Umbilical cord (tissue), 2 donors: ENCODE data around the gene EBF3. TPM values are rescaled to one million over a fixed set of nuclear protein-coding genes. Genes with fewer than 3 reads are reported as not detected.
"Not testable (repeated sequence)": the region's sequence is repeated elsewhere in the genome, so short reads cannot be mapped to it uniquely, and the experiment has no call there.

Experiments used
- DNase-seq: peaks from one replicate; pipeline ENCODE4 v3.0.0-alpha.2; 2015; ENCODE audit warnings: low spot score
- total RNA-seq: library from RNA; depleted of rRNA; stranded (reverse); fragments of >200 nt; gene quantifications from one replicate; pipeline ENCODE4 v1.2.3, GENCODE V29; 2014; ENCODE audit warnings: low replicate concordance; ENCODE audit not compliant: insufficient read depth

Gene EBF3
- total RNA-seq, 1 donor from 2014 or later, result 3.6 TPM

DNA sequence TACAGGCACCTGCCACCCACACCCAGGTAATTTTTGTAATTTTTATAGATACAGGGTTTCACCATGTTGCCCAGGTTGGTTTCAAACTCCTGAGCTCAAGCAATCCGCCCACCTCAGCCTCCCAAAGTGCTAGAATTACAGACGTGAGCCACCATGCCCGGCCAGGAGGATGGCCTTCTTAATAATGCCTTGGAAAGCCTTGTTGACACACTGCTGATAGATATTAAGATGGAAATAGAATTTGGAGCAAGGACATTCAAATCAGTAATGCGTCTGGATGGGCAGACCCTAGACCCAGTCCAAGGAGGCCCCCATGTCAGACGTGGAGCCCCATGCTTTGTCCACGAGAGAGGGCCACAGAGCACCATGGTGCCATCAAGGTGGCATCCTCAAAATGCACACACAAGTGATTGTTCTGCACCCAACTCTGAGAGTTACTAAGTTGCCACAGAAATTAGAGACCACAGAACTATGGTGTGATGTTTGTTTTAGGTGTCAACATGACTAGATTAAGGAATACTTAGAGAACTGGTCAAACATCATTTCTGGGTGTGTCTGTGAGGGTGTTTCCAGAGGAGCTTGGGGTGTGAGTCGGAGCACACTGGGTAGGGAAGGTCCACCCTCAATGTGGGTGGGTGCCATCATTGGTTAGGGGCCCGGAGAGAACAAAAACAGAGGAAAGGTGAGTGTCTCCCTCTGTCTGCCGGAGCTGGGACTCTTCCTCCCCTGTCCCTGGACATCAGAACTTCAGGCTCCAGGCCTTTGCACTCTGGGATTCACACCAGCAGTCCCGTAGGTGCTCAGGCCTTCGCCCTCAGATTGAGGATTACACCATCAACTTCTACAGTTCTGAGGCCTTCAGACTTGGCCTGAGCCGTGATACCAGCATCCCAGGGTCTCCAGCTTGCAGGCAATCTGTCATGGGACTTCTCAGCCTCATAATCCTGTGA is 34.5 kb downstream of the EBF3 start:
- no peak for DNase-seq

DNA sequence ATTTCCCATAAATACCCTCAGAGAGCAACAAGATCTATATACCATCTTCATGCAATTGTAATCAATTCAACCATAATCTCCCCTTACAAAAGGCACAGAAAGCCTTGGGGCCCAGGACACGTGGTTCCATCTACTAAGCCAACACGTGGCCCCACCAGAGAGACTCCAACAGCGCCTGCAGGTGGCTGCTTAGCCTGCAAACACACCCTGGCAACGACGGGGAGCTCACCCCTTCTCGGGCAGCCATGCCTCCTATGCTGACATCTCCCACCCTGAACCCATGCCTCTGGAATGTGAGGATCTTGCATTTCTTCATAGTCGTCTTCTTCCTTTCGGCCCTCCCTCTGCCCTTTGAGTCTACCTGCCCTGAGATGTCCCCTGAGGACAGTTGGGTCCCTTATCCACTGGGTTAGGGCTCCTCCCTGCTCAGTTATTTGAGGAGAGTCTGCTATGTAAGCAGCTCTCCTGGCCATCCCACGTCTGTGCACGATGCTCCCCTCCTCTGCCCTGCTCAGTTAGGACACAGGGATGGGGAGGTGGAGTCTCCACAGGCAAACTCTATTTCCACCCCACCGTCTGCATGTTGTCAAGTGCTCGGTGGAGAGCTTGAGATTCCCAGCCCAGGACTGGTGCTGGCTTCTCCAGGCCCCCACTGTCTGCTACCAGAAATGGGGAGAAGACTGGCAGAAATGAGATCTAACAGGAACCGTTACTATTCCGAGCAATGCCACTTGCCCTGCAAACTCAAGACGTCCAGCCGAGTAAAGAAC is 36.5 kb downstream of the EBF3 start:
- DNase-seq, result no peak

DNA sequence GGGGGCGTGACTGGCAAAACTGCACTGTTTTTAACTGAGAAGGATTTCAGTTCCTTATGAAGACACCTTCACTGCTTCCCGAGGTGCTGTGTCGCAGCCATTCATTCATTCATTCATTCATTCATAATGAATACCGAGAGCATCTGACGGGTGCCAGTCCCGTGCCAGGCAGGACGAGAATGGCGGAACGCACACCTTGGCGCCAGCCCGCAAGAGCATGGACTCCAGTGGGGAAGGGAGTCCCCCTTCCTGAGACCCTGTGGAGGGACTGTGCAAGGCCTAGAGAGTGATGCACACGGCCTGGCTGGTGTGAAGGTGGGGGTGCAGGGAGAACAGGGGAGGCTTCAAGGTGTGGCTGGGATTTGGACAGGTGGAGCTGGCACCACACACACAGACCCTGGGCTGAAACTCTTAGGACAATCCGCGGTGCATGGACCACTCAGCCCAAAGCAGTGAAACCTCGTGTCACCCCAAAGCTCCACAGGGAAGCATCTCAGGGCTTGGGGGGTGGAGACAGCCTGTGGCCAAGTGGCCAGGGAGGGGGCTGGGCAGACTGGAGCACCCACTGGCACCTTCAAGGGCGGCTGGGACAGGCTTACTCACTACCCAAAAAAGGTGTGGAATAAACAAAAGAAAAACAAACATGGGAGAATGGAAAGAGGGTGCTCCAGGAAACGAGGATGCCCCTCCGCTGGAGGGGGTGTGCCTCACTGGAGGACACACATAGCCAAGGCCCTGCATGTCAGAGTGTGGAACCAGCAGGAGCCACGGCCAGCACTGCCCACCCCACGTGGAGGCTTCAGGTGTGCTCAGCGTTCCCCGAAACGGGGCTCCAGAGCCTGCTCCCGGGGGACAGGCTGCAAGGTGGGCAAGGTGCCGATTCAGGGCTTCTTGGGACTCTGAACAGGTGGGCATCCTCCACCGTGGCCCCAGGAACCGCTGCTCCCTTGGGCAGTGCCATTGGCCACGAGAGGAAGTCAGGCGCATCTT is 37.7 kb downstream of the EBF3 start:
- DNase-seq, result no peak

DNA sequence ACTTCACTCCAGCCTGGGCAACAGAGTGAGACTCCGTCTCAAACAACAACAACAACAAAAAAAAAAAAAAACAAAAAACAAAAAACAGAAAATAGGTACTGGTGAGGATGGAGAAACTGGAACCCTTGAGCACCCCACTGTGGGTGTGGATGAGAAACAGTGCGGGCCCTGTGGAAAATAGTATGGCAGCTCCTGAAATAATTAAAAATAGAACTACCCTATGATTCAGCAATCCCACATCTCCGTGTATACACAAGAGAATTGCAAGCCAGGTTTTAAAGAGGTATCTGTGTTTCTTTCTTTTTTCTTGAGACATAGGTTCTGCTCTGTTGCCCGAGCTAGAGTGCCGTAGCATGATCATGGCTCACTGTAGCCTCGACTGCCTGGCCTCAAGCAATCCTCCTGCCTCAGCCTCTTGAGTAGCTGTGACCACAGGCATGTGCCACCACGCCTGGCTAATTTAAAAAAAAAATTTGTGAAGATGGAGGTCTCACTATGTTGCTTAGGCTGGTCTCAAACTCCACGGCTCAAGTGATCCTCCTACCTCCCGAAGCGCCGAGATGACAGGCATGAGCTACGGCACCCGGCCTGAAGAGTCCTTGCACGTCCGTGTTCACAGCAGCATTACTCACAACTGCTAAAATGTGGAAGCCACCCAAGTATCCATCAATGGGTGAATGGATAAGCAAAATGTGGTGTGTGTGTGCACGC is 39.5 kb downstream of the EBF3 start:
- no peak for DNase-seq

DNA sequence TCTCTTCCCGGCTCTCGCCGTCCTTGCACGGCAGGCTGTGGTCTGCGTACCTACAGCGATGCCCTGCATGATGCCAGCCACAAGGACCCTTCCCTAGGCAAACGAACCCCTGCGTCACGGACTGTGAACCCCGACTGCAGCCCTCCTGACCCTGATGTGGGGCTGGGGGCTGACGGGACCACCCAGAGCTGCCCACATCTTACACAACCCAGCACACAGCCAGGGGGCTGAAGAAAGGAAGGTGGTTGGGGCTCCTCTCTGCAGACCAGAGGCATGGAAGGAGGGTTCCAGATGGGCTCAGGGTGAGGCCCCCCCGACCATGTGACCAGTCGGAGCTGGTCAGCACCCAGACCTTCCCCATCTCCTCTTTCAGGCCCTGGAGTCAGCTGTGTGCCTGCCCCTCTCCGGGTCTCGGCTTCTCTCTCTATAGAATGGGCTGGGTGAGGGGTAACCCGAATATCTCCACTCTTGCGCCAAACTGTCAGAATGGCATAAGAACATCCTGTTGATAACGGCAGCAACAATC is 41.4 kb downstream of the EBF3 start:
- no peak for DNase-seq

DNA sequence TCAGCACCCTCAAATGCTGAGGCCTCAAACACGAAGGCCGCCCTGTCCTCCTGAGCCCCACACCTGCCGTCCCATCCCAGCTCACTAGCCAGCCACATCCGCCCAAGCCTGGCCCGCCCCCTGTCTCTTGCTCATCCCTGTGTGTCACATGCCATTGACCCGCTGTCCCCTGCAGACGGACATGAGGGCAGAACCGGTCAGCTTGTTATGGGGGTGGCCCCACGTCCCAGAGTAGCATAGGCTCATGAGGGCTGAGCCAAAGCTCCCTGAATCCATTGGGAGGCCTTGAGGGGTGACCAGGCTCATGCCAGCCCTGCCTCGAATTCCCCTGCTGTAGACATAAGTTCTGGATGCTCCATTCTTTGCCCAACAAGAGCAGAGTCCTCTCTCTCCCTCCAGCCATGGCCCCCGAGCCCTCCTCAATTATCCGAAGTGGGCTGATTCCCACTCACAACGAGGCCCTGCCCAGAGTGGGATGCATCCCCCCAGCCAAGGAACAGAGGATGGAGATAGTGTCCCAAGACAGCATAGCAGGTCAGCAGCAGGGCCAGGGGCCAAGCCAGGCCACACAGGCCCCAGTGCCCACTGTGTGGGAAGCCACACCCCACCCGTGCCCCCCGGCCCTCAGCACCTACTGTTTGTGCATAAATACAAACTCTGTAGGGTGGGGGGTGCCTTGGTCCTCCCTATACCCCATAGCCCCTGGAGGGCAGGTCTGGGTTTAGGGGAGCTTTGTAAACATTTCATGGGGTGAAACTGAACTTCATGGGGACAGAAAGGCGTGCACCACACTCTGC is 42.1 kb downstream of the EBF3 start:
- no peak for DNase-seq

DNA sequence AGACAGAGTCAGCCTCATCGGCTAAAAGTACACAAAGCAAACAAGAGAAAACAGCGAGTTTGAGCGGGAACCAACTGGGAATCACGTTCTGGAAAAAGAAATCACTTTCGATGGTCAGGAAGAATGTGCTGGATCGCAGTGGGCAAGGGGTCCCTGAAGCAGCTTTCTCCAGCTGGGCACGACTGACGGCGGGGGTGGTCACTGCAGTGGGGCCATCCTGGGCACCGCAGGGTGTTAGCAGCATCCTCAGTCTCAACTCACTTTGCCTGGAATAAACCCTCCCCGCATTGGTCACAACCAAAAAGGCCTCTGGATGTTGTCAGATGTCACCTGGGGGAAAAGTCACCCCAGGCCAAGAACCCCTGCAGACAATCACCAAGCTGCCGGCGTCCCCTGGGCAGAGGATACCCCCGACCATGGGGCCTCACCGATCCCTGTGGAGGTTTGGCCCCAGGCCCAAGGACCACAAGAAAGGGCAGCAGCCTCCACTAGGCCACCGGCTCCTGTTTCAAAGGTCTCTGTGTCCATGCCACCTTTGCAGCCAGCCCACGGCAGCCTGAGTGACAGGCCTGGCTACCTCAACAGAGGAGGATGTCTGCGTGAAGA is 42.9 kb downstream of the EBF3 start:
- no peak for DNase-seq

DNA sequence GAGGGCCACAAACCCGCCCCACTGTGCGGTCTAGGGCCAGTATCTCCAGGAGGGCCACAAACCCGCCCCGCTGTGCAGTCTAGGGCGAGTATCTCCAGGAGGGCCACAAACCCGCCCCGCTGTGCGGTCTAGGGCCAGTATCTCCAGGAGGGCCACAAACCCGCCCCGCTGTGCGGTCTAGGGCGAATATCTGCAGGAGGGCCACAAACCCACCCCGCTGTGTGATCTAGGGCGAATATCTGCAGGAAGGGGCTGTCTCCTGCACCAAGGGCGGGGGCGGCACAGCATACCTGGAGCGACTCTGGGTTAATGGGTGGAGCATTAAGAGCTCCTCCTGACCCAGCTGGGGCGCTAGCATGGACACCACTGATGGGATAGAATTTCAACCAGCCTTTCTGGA is 43.9 kb downstream of the EBF3 start:
- DNase-seq, result not testable (repeated sequence)

DNA sequence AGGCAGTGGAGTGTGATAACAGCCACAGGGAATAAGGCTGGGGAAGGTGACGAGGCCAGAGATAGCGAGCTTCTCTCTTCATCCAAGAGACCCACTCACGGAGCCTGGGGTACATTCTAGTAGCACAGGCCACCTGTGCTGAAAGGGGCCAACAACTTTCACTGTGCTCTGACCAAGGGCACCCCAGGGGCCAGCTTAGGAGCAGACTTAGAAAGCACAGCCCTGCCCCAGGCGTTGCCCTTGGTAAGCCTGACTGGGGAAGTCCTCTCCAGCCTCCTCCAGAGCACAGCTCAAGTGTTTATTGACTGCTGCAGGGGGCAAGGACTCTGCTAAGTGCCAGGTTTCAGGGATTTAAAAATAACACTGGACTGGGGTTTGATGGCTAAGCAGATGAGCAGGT is 44.7 kb downstream of the EBF3 start:
- no peak for DNase-seq

DNA sequence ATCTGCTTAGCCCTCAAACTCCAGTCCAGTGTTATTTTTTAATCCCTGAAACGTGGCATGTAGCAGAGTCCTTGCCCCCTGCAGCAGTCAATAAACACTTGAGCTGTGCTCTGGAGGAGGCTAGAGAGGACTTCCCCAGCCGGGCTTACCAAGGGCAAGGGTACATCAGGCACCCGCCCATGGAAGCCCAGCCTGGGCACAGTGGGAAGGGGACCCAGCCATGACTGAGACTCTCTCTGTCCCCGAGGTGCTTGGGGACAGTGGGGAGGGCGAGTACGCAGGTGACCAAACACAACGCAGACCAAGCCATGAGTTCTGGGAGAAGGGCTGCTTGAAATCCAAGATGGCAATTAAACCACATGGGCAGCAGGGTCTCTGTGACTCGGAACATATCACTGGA is 45.2 kb downstream of the EBF3 start:
- no peak for DNase-seq

DNA sequence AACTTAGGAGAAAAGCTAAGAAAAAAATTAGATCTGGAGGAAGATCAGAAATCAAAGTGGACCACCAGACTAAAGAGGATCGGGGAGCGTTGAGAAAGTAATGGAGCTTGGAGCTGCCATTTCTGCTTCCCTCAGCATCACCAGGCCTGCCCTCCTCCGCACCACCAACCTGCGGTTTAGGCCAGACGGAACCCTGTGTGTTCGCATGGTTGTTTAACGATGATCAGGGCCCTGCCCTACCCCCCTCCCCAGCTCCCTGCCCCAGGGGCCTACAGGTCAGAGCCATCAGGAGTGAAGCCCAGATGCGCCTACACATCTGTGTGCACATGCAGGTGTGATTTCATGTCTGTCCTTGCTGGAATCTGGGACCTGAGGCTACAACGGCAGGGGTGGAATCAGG is 45.7 kb downstream of the EBF3 start:
- DNase-seq, result no peak

DNA sequence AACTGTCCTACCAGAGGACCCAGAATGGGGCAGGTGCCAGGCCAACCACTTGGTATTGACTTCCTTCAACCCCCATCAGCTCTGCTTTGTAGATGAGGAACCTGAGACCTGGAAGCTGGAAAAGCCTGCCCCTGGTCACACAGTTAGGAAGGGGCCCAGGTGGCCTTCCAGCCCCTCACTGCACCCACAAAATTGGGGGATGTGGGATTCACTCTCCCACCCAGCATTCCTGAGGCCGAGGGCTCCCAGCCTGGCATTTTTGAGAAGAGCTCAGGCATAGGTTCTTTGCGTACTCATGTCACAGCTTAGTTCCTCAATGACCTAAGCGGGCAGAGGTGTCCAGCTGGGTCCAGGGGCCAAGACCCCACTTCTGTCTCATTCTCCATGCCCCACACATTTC is 46.1 kb downstream of the EBF3 start:
- DNase-seq, result no peak

DNA sequence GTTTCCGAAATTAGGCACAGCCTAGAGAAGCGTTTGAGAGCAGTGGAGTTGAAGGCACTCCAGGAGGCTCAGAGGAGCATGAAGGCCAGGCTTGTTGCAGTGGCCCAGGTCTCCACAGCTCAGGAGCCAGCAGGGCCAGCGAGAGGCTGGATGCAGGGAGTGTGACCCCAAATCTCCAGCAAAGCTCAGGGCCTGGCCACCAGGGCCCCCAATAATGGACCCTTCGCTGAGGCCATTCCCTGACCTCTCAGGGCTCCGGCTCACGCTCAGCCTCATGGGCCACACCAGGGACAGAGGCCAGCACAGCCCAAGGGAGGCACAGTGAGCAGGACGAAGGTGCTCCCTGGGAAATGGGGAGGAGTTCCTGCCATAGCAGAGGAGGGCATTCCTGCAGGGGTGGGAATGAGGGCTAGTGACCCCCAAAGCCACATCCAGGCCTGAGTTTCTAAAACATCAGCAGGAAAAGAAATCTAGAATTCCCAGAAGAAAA is 47.5 kb downstream of the EBF3 start:
- DNase-seq, result no peak

DNA sequence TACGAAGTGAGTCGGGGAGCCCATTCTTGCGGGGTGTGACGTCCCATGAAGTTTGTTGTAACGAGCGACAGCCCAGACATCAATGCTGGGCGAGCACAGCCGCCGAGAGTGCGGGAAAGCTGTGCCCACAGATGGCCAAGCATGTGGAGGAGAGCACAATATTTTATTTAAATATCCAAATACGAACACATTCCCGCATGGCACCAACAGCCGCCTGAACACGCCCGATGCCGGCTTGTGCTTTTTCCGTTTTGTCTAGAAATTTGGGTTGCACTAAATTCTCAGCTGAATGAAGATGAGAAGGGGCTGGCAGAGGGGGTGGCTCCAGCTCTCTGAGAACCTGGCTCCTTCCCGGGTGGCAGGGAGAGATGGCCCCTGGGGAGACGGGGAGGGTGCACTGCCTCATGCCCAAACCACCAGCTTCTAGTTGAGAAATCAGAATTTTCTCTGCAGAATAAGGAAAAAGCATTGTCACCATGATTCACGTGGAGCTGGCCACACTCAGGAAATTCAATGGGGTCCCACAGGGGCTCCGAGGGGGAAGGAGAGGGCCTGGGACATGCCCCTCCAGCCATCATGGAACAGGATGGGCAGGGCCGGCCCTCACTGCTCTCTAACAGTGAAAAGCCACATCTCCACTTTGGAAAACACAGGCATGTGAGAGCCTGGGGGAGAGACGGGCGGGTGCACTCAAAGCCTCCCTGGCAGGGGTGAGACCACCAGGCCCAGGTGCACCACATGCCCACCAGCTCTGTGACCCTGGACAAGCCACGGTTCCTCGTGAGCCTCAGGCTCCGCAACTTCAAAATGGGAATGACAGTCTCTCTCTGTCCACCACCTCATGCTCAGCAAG is 48.3 kb downstream of the EBF3 start:
- DNase-seq, result no peak

DNA sequence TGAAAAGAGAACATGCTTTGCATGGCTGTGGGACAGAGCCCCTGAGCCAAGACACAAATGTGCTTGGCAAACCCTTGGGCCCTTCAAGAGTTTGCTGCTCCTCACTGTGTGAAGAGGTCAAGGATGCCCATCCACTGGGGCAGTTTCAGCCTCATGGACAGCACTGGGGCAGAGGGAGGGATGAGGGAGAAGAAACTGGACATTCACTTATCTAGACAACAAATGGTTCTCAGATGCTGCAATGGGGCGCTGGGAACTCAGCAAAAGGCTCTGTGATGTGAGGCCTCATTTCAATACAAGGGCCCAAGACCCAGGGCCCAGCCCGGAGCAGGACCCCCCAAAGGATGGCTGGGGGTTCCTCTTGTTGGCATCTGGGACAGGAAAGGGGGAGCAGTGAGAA is 49.1 kb downstream of the EBF3 start:
- no peak for DNase-seq

DNA sequence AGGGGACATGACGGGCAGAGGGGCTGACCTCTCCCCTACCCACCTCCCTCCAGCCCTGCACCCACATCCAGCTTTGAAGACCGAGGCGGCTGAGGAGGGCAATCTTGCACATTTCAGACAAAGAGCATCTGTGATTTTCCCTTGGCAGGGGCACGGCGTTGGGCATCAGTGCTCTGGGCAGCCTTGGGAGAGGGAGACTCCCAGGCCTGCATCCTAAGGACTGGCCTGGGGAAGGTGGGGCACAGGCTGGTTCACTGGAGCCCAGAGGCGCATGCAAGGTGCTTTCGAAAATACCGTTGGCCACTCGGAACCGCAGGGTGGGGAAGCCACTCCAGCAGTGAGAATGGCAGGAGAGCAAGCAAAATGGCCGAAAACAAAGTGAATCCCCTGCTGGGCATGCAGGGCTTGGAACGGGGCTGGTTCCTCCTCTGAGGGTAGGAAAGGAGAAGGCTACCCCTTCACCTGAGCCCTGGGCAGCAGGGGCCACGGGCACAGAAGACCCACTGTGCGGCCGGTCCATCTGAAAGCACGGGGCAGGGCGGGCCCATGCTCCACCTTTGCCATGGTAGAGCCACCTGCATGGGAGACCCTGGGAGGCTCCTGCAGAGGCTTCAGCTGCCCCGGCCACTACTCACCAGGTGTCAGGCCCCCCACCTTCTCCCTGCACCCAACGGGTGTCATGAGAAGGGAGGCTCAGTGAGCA is 49.8 kb downstream of the EBF3 start:
- no peak for DNase-seq

DNA sequence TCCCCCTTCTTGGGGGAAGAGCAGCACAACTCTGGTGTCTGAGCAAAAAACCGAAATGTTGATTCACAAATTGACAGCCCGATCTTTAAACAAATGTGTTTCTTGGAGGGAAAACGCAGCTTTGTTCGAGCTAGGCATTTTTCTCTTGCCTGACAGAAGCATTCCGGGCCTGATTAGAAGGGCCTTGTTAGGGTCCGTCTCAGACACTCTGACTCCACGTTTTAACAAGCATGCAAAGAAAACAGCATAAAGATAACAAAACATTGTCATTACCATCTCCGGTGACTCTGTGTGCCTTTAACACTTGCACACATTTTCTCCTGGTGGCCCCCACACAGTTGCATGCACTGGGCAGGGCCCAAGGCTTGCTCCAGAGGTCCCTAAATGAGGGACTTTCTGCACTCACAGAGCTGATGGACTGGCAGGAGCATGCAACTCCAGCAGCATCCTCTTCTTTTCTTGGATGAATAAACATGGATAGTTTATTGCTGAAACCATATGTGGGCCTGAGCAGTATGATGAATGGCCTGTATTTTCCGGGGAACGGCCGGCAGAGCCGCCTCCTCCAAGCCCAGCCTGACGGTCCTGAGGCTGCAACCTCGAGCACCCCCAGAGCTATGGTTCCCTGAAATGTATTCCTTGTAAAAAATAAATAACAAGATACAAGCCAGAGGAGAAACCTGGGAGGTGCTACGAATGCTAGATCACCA is 50.9 kb downstream of the EBF3 start:
- no peak for DNase-seq
